Measurements from ENCODE around the gene GCH1.
A peak's percentile ranks its signal among the peaks of the same experiment; 100 is the strongest.

The GCH1 gene

DNA sequence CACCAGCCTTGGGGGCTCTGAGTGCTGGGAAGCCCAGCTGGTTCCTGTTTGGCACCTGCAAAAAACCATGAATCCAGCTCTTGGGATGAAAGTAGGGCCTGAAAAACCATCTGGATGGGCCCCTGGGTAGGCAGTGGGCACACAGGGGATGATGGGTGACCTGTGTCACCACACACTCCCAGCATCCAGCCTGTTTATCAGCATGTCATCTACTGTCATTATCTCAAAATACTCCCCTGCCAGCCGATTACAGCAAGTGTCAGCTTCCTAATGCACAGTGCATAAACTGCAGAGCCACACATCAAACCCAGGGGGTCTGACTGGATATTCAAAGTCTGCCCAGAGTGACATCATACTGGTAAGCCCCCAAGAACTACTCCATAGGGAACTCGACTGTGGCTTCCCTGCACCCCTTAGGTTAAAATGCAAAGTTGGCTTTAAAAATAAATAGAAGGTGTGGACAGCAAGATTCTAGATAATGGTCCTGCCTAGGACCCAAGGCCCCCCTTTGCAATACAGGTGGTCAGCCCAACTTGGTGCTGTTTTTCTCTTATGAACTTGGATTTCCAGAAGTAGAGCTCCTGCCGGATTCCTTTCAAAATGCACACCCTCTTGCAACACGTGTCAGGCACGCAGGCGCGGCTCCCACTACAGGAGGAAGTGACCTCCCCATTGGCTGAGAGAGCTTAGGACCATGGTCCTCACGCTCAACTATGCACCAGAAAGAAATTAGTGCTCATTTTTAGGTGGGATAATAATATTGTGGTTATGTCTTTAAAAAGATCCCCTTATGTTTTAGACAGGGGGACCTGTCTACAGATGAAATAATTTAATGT, 94.1 kb downstream of the GCH1 start:
- H3K4me3 ChIP-seq (ENCODE audit: low read depth, low read length): no peak overlapping the region
- TF ChIP-seq, protein P1, sequence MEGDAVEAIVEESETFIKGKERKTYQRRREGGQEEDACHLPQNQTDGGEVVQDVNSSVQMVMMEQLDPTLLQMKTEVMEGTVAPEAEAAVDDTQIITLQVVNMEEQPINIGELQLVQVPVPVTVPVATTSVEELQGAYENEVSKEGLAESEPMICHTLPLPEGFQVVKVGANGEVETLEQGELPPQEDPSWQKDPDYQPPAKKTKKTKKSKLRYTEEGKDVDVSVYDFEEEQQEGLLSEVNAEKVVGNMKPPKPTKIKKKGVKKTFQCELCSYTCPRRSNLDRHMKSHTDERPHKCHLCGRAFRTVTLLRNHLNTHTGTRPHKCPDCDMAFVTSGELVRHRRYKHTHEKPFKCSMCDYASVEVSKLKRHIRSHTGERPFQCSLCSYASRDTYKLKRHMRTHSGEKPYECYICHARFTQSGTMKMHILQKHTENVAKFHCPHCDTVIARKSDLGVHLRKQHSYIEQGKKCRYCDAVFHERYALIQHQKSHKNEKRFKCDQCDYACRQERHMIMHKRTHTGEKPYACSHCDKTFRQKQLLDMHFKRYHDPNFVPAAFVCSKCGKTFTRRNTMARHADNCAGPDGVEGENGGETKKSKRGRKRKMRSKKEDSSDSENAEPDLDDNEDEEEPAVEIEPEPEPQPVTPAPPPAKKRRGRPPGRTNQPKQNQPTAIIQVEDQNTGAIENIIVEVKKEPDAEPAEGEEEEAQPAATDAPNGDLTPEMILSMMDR (IDR thresholded peaks at IDR 0.05; ENCODE audit: insufficient read depth, low read depth, low read length, missing control alignments): no peak
- no peak for DNase-seq (ENCODE audit: low read depth)

DNA sequence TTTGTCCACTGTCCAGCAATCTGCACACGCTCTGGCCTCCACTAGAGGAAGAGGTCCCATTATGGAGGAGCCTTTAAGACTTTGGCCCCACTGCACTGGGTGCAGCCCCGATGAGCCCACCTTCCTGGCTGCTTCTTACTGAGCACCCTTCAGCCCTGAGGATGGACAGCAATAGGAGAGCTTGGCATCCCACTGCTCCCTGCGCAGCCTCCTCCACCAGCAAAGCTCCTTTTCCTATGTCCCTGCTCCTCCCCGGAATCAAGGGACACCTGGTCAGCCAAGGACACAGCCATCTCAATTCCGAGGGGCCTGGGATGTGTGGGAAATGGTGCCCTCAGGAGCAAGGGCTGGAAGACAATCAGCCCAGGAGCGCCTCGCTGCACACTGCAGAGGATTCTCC, 94.7 kb downstream of the GCH1 start:
- DNase-seq (ENCODE audit: low read depth): no peak
- no peak overlapping the region for H3K4me3 ChIP-seq (ENCODE audit: low read depth, low read length)
- TF ChIP-seq, protein P1 (IDR thresholded peaks at IDR 0.05; ENCODE audit: insufficient read depth, low read depth, low read length, missing control alignments): no peak

DNA sequence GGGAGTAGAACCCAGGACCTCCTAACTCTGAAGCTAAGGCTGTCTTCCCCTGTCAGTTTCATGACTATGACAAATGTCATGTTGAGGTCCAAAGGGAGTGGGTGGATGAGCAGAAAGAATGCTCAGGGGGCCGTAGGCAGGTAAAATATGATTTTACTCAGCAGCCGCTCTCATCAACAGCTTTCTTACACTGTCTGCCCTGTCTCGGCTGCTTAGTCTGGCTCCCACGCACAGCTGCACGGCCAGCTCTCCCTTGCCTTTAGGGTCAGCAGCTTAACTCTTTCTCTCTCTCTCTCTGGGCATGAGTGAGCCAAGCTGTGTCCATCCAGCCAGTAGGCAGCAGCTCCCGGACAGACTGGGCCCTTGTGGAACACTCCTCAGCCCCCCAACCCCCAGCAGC, 95.2 kb downstream of the GCH1 start:
- no peak overlapping the region for H3K4me3 ChIP-seq (ENCODE audit: low read depth, low read length)
- TF ChIP-seq, protein P1 (IDR thresholded peaks at IDR 0.05; ENCODE audit: insufficient read depth, low read depth, low read length, missing control alignments): no peak
- no peak for DNase-seq (ENCODE audit: low read depth)

DNA sequence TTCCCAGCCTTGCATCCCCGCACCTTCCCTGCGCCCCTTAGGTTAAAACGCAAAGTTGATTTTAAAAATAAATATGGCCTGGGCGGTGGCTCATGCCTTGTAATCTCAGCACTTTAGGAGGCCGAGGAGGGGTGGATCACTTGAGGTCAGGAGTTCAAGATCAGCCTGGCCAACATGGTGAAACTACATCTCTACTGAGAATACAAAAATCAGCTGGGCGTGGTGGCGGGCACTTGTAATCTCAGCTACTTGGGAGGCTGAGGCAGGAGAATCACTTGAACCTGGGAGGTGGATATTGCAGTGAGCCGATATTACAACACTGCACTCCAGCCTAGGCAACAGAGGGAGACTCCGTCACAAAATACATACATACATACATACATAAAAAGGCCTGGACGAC, 96.0 kb downstream of the GCH1 start:
- TF ChIP-seq, protein P1 (IDR thresholded peaks at IDR 0.05; ENCODE audit: insufficient read depth, low read depth, low read length, missing control alignments): no peak
- no peak overlapping the region for H3K4me3 ChIP-seq (ENCODE audit: low read depth, low read length)
- DNase-seq (ENCODE audit: low read depth): no peak

DNA sequence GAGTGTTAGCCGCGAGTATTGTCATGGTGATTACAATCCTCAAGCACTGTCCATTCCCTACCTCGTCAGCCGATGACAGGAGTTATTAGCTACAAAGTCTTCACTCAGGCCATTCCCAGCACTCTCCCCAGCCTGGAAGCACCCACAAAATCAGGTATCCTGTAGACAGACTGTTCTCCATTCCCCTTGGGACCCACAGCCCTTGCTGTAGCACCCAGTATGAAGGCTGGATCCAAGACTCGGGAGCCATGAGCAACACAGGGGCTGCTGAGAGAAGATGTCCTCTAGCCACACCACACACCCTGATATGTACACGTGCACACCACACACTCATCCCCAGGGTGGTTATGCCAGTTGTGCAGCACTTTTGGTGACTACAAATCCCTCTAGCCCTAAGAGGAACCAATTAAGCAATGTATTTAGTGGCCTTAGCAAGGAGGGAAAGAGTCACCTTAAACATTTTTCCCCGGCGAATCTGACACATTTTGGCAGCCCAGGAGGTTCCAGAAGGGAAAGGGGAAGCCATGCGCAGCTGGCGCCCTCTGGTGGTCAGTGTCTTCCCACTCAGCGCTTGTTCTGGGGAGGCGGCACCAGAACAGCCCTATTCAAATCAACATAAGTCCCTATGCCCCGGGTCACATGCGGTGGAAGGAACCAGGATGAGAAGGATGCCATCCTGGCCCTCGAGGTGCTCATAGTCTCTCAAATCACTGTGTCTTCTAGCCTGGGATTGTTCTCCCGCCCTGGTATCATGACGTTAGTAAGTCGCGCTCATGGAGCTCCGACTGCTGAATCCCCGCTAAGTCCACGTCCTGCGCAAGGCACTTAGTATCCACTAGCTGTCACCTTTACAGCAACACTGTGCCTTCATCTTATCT, 96.9 kb downstream of the GCH1 start:
- no peak overlapping the region for H3K4me3 ChIP-seq (ENCODE audit: low read depth, low read length)
- DNase-seq (ENCODE audit: low read depth): peak; percentile 81
- TF ChIP-seq, protein P1 (IDR thresholded peaks at IDR 0.05; ENCODE audit: insufficient read depth, low read depth, low read length, missing control alignments): peak; percentile 95

DNA sequence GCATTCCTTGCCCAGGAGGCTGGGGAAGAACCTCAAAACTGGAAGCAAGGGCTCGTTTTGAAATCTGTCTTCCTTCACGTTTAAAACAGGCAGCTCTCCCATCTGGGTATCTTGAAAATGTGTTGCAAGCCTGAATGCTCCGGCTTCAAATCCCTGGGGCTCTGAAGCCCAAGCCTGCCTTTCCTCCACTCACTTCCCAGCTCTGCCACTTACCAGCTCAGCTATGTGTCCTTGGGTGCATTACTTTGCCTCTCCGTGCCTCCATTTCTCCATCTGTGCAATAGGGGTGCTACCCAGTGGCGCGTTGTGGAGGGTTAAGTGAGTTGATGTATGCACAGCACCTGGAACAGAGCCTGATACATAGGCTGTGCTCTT, 97.6 kb downstream of the GCH1 start:
- no peak for DNase-seq (ENCODE audit: low read depth)
- TF ChIP-seq, protein P1 (IDR thresholded peaks at IDR 0.05; ENCODE audit: insufficient read depth, low read depth, low read length, missing control alignments): no peak
- H3K4me3 ChIP-seq (ENCODE audit: low read depth, low read length): no peak overlapping the region
